Stimulated activated CD8-positive, alpha-beta memory T cell treated with anti-CD3 and anti-CD28 coated beads, Interleukin-7, amount 100 ng/mL, for 48 hours (primary cell): ENCODE measurements around the gene HPX.

ENCODE experiments used
- DNase-seq, 2 donors: peaks; one replicate each; pipeline ENCODE4 v3.0.0-alpha.2; 2020; ENCODE audit warnings: low read depth in 1 of 2; ENCODE audit errors: extremely low read depth in 1 of 2

Gene HPX

GRCh38 chr11:6418557-6419008 lies 22.2 kb downstream of the HPX start:
- DNase-seq = no peak

- DNase-seq = no peak
These were observed 22.8 kb downstream of the HPX start for GRCh38 chr11:6417907-6418556.

DNA sequence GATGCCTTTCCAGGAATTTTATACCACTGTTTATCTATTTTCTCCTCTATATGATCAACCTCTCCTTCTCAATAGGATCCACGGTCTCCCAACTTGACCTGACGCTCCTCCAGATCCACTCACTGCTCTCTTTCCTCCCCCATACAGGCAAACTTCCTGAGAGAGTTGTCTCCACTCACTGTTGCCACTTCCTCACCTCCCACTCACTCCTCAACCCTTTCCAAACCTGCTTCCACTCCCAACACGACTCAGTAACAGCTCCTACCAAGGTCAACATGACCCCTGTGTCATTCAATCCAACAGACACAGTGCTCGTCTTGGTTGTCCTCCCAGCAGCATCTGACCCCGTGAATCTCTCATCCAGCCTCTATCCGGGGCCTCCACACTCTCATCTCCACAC lies 25.0 kb downstream of the HPX start:
- DNase-seq = no peak

- no peak for DNase-seq
These were observed 25.9 kb downstream of the HPX start for GRCh38 chr11:6414874-6415328.

DNA sequence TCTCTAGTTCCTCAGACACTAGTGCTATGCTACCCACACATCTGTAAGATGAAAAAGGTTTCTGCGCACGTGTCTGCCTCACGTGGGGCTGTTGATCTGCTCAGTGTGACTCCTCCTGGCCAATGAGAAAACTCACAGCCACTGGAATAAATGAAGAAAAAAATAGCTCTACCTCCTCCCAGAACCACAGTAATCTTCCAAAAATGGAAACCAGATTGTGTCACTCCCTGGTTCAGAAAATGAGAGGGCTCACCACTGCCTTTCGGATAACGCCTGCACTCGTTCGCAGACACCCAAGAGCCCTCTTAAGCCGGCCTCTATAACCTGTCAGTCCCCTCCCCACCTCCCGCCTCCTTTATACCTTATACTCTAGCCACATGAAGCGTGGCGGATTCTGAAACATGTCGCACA lies 27.0 kb downstream of the HPX start:
- DNase-seq = peak in 1 of 2 donors; percentile 62

DNA sequence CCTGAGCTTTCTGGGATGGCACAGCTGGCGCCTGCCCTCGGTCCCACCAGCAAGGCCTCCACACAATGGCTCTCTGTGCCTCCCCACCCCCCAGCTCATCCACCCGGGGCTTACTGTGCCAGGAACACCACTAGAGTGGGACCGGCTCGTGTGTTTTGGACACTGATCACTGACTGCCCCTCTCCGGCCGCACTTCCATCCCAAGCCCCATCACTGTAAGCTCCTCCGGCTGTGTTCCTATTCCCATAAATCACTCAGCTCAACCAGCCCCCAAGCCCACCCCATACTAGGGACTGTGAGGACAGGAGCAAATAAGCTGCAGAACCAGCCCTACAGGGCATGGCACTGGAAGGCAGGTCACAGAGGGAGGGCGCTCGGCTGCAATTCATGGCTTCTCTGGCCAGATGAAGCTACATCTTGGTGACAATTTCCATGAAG lies 29.2 kb downstream of the HPX start:
- DNase-seq = no peak

DNA sequence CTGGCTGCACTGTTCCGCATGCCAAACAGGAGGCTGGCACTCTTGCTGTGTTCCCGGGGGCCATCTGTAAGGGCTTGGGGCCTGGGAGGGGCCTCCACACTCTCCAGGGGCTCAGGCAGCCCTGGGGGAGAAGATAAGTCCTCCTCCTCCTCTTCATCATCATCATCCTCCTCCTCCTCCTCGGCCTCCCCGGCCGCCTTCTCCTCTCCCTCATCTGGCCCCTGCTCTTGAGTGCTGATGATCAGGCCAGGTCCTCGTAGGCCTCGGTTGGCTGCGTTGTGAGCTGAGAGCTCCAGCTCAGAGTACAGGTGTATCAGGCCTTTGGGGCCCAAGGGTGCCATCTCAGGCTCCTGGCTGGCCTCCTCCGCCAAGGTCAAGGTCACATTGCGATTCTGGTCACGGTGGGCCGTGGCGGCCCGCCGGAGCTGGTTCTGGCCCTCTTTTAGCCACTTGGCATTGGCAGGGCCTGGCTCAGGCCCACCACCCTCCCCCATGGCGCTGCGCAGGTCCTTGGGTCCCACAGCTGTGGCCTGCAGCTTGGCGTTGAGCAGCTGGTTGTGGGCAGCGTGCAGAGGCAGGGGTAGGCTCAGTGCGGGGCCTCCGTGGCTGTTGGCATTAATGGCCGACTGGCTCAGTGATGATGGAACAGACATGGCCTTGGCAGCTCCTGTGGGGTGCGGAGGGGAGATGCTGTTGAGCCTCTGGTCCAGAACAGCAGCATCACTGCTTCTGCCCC lies 29.9 kb downstream of the HPX start:
- DNase-seq = no peak

GRCh38 chr11:6406370-6406769 lies 34.4 kb downstream of the HPX start:
- no peak for DNase-seq

DNA sequence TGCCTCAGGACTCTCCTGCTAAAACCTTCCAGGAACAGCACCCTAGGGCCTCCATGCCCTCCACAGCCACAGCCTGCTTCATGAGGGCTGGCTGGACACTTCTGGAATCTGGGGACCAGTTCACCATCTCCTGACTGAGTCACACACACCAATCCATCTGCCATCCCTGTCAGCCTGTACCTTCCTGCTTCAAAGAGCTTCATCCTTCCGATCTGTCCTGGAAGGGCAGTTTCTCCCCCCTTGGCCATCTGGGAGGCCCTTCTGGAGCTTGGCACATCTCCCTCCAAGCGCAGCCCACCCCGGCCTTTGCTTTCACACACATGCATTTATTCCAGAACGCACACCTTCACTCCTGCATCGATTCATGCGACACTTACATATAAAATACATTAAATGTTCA lies 34.9 kb downstream of the HPX start:
- no peak for DNase-seq

- no peak for DNase-seq
These were observed 35.6 kb downstream of the HPX start for GRCh38 chr11:6405052-6405667.

GRCh38 chr11:6404342-6405051 lies 36.3 kb downstream of the HPX start:
- DNase-seq = no peak

GRCh38 chr11:6403539-6403938 lies 37.2 kb downstream of the HPX start:
- DNase-seq = no peak

GRCh38 chr11:6402561-6402981 lies 38.2 kb downstream of the HPX start:
- DNase-seq = peak in 1 of 2 donors; percentile 74

DNA sequence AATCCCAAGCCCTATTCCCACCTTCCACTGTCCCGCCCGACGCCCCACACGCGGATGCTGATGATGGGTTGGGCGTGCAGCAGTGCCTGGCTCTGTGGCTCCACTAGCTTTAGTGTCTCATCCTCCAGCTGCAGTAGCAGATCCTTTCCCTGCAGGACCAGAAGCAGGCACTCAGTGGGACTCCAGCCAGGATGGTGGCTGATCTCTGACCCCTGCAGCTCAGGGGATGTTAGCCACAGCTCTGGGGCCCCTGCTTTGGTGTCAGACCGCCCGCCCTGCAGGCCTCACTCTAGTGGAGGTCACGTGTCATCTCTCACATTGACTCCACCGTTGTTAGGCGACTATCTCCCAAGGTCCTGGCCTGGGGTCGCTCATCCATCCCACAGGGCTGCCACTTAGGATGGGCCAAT lies 38.7 kb downstream of the HPX start:
- DNase-seq = no peak

- no peak for DNase-seq
These were observed 39.3 kb downstream of the HPX start for GRCh38 chr11:6401464-6401863.

DNA sequence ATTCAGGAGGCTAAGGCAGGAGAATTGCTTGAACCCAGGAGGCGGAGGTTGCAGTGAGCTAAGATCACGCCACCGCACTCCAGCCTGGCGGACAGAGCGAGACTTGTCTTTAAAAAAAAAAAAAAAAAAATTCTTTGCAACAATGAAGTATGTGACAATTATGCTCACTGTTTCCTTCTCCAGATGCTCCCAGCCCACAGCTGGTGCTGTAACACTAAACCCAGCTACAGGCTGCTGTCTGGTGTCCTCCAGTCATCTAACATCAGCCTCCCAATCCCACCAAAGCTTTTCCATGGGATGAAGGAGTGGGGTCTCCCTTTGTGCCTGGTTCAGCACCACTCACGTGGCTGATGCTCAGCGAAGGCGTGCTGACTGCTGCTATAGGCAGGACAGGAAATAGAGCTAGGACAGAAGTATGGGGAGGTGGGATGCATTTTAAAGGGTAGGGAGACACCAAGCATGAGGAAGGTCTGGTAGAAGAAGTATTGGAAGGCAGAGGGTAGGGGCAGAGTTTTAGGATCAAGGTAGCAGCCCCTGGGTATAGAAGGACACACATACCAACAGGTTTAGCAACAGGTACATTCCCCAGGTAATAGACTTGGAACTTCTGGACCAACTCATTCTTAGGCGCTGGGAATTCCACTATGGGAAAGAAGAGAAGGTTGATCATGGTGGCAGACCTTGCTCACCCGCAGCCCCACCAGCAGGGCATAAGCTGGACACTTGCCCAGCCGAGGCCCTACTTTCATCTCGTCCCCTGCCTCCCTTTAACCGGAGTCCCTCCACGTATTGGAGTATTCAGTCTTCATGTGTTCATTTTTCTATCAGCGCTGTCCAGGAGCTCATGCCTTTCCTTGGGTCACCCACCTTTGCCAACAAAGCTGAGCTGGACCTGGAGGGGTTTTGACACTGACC lies 40.1 kb downstream of the HPX start:
- DNase-seq = no peak

- no peak for DNase-seq
These were observed 43.2 kb downstream of the HPX start for GRCh38 chr11:6397636-6398035.

GRCh38 chr11:6397156-6397555 lies 43.6 kb downstream of the HPX start:
- no peak for DNase-seq

- DNase-seq = no peak
These were observed 45.2 kb downstream of the HPX start for GRCh38 chr11:6395470-6396060.
